Psoas muscle (tissue), 8 donors: ENCODE data around the gene MTCL1. TPM values are rescaled to one million over a fixed set of nuclear protein-coding genes. Genes with fewer than 3 reads are reported as not detected.

Source experiments
- ATAC-seq, 4 donors: fragments of 200-7000 bp; cut with Tn5 transposase; one replicate each; pipeline ENCODE4 v1.9.1; 2020; ENCODE audit warnings: moderate library complexity in 3 of 4, mild to moderate bottlenecking in 2 of 4
- DNase-seq, 2 donors: peaks; one replicate each; pipeline ENCODE4 v3.0.0-alpha.2; 2020
- H3K27ac ChIP-seq: fragments of 200-600 bp; one replicate; pipeline ENCODE4 v1.8.0; 2022
- H3K27me3 ChIP-seq, 3 donors: fragments of 200-600 bp in 1 of 3; one replicate each; pipeline versions ENCODE4 v1.6.1 to v1.8.0; 2013 to 2022; ENCODE audit warnings: low read length in 2 of 3, mild to moderate bottlenecking in 2 of 3, moderate library complexity in 1 of 3; ENCODE audit not compliant: insufficient read depth in 3 of 3
- H3K36me3 ChIP-seq, 2 donors: fragments of 200-600 bp in 1 of 2; one replicate each; pipeline versions ENCODE4 v1.6.1 to v1.8.0; 2013 to 2022; ENCODE audit warnings: low read depth in 1 of 2, mild to moderate bottlenecking in 1 of 2, moderate library complexity in 1 of 2; ENCODE audit not compliant: insufficient read depth in 1 of 2
- H3K4me1 ChIP-seq: fragments of 200-600 bp; one replicate; pipeline ENCODE4 v1.8.0; 2022
- H3K4me3 ChIP-seq: fragments of 200-600 bp; one replicate; pipeline ENCODE4 v1.8.0; 2022; ENCODE audit warnings: mild to moderate bottlenecking
- H3K9me3 ChIP-seq: fragments of 200-600 bp; one replicate; pipeline ENCODE4 v1.8.0; 2022
- CTCF ChIP-seq: fragments of 200-600 bp; IDR thresholded peaks from one replicate; pipeline ENCODE4 v1.8.0; 2022; ENCODE audit warnings: antibody characterized with exemption
- WGBS, 3 donors: extraction: QIAGEN DNeasy Blood & Tissue Kit; methylation state at CpG; one replicate each; pipeline versions ENCODE4 v1.1.6 to v1.1.7; 2013; 5-methylcytosine and 5-hydroxymethylcytosine counted together
- intact Hi-C, 2 donors: fragments of 100-400 bp; cut with DNase I; formaldehyde crosslinking; loops; one replicate each; pipeline versions ENCODE4 v1.11.0 to v1.14.2; 2022
- polyA plus RNA-seq, 3 donors: library from polyadenylated mRNA; stranded (reverse); fragments of 200-250 nt; gene quantifications; one replicate each; pipeline ENCODE4 v1.2.3, GENCODE V29; 2013
- total RNA-seq, 4 donors: library from RNA; stranded (reverse); fragmentation: NEBNext Ultra II Directional in 2 of 4; extraction: Animal tissue kit (Norgen Biotek cat#: 25700) in 2 of 4; gene quantifications; one replicate each; pipeline versions ENCODE4 v1.2.1 to v1.2.4, GENCODE V29; 2021 to 2023
- donor health status: healthy with polysubstance abuse.
- donor health status: DM: no; HTN: no; CAD: no; lungs with moderate emphysema.
- donor health status: Bipolar disorder and iron deficiency.
- donor health status: healthy.
- donor health status: DM: yes; HTN: yes; CAD: no.
- donor health status: DM: no; HTN: no; CAD: no.
- donor health status: DM: no; HTN: no; CAD: no.
- donor health status: DM: yes; HTN: yes; CAD: no.

Gene MTCL1
- total and polyA plus RNA-seq, 7 donors = 1.3 to 5.3 (median 3.0) TPM

- 48 to 73% (median 53%) methylated on average over 5 of the region's 5 CpGs for WGBS, 3 donors
- ATAC-seq (no peak), DNase-seq (no peak)
- intact Hi-C loops = no loop called here
- no peak overlapping the region for H3K27ac ChIP-seq
- no peaks in the 10 kb centered on the region for H3K4me1 ChIP-seq
- H3K36me3 ChIP-seq = no peaks in the 10 kb centered on the region
- TF ChIP-seq CTCF = no peak
- H3K4me3 ChIP-seq = no peak overlapping the region
- H3K9me3 ChIP-seq = no peaks in the 10 kb centered on the region
- H3K27me3 ChIP-seq = no peaks in the 10 kb centered on the region
These were observed 165.2 kb downstream of the MTCL1 start for GRCh38 chr18:8870528-8870927.

- intact Hi-C loops = no loop called here
- DNase-seq = no peak
- 50 to 69% (median 61%) methylated on average over 1 of the region's 1 CpG for WGBS, 3 donors
- Histone ChIP-seq H3K4me1 (no peaks in the 10 kb centered on the region), H3K4me3 (no peak overlapping the region), H3K9me3 (no peaks in the 10 kb centered on the region), H3K36me3 (no peaks in the 10 kb centered on the region), H3K27me3 (no peaks in the 10 kb centered on the region), H3K27ac (no peak overlapping the region)
- ATAC-seq = no peak
- no peak for TF ChIP-seq CTCF
These were observed 166.1 kb downstream of the MTCL1 start for GRCh38 chr18:8871489-8871888.

GRCh38 chr18:8874872-8875271, 169.5 kb downstream of the MTCL1 start:
- intact Hi-C loops = no loop called here
- TF ChIP-seq CTCF = no peak

GRCh38 chr18:8876887-8877286, 171.5 kb downstream of the MTCL1 start:
- no peak overlapping the region for H3K27ac ChIP-seq
- peaks cover 0 to 2% (median 0%) of the 10 kb centered on the region in 3 donors for H3K27me3 ChIP-seq
- intact Hi-C loops = no loop called here
- DNase-seq (no peak), ATAC-seq (no peak)
- no peak for TF ChIP-seq CTCF
- no peaks in the 10 kb centered on the region for H3K9me3 ChIP-seq
- H3K36me3 ChIP-seq = no peaks in the 10 kb centered on the region
- WGBS, 3 donors = 79 to 83% (median 81%) methylated on average over 5 of the region's 5 CpGs
- H3K4me3 ChIP-seq = no peak overlapping the region
- H3K4me1 ChIP-seq = no peaks in the 10 kb centered on the region

More at GRCh38 chr18:8874872-8875271, 169.5 kb downstream of the MTCL1 start:
- H3K27ac ChIP-seq = no peak overlapping the region
- WGBS, 3 donors = 77 to 84% (median 80%) methylated on average over 7 of the region's 7 CpGs
- H3K9me3 ChIP-seq = no peaks in the 10 kb centered on the region
- H3K36me3 ChIP-seq = no peaks in the 10 kb centered on the region
- H3K4me1 ChIP-seq = no peaks in the 10 kb centered on the region
- DNase-seq = no peak
- peaks cover 0 to 2% (median 0%) of the 10 kb centered on the region in 3 donors for H3K27me3 ChIP-seq
- no peak overlapping the region for H3K4me3 ChIP-seq
- no peak for ATAC-seq

GRCh38 chr18:8881103-8881502, 175.7 kb downstream of the MTCL1 start:
- H3K4me1 ChIP-seq = no peaks in the 10 kb centered on the region
- 98 to 100% (median 100%) methylated on average over 1 of the region's 1 CpG for WGBS, 3 donors
- no peak for TF ChIP-seq CTCF
- ATAC-seq (no peak), DNase-seq (no peak)
- H3K4me3 ChIP-seq = no peak overlapping the region
- H3K36me3 ChIP-seq = no peaks in the 10 kb centered on the region
- no peak overlapping the region for H3K27ac ChIP-seq
- H3K27me3 ChIP-seq = peaks cover 0 to 2% (median 0%) of the 10 kb centered on the region in 3 donors
- H3K9me3 ChIP-seq = no peaks in the 10 kb centered on the region
- intact Hi-C loops = no loop called here
